Smooth muscle cell of the brain vasculature (primary cell): ENCODE results near the gene ARL5A.
"Not testable (repeated sequence)": the region's sequence is repeated elsewhere in the genome, so short reads cannot be mapped to it uniquely, and the experiment has no call there.

Experiments
- DNase-seq: peaks from one replicate; pipeline ENCODE4 v3.0.0-alpha.2; 2012; ENCODE audit warnings: low read depth, low spot score

The ARL5A gene

GRCh38 chr2:151828143-151828889 lies at the start of gene ARL5A:
Gene ARL5A, minus strand, starts transcription at chr2:151828421. Its CDS starts 245 bp downstream, at chr2:151828176.
- peak; percentile 92 for DNase-seq

- not testable (repeated sequence) for DNase-seq
Measured at GRCh38 chr2:151875631-151876030, 47.4 kb upstream of the ARL5A start.

GRCh38 chr2:151872463-151872862 lies 44.2 kb upstream of the ARL5A start:
- no peak for DNase-seq

GRCh38 chr2:151869291-151869690 lies 41.1 kb upstream of the ARL5A start:
- DNase-seq: no peak

- no peak for DNase-seq
Measured at GRCh38 chr2:151862700-151863099, 34.5 kb upstream of the ARL5A start.

GRCh38 chr2:151861174-151861573 lies 33.0 kb upstream of the ARL5A start:
- DNase-seq: no peak

- DNase-seq: no peak
Measured at GRCh38 chr2:151860613-151861146, 32.5 kb upstream of the ARL5A start.

GRCh38 chr2:151860210-151860609 lies 32.0 kb upstream of the ARL5A start:
- no peak for DNase-seq

- no peak for DNase-seq
Measured at GRCh38 chr2:151857650-151858049, 29.4 kb upstream of the ARL5A start.

GRCh38 chr2:151855111-151855510 lies 26.9 kb upstream of the ARL5A start:
- DNase-seq: no peak

- no peak for DNase-seq
Measured at GRCh38 chr2:151853070-151853758, 25.0 kb upstream of the ARL5A start.

- no peak for DNase-seq
Measured at GRCh38 chr2:151852260-151853069, 24.2 kb upstream of the ARL5A start.

- DNase-seq: no peak
Measured at GRCh38 chr2:151851761-151852160, 23.5 kb upstream of the ARL5A start.

- no peak for DNase-seq
Measured at GRCh38 chr2:151849413-151850010, 21.3 kb upstream of the ARL5A start.

GRCh38 chr2:151845884-151846283 lies 17.7 kb upstream of the ARL5A start:
- DNase-seq: no peak

- DNase-seq: no peak
Measured at GRCh38 chr2:151845481-151845880, 17.3 kb upstream of the ARL5A start.

- DNase-seq: no peak
Measured at GRCh38 chr2:151844211-151844896, 16.1 kb upstream of the ARL5A start.

GRCh38 chr2:151843691-151844061 lies 15.5 kb upstream of the ARL5A start:
- no peak for DNase-seq

- no peak for DNase-seq
Measured at GRCh38 chr2:151842830-151843690, 14.8 kb upstream of the ARL5A start.

- DNase-seq: no peak
Measured at GRCh38 chr2:151841047-151841424, 12.8 kb upstream of the ARL5A start.
